Heart left ventricle (tissue), 16 donors: ENCODE results near the gene MAP6. TPM values are rescaled to one million over a fixed set of nuclear protein-coding genes. Genes with fewer than 3 reads are reported as not detected.

ENCODE experiments used
- ATAC-seq, 4 donors: fragments of 200-7000 bp; cut with Tn5 transposase; one replicate each; pipeline ENCODE4 v1.9.1; 2020 to 2022; ENCODE audit warnings: moderate library complexity in 4 of 4, mild to moderate bottlenecking in 3 of 4, moderate number of reproducible peaks in 1 of 4
- DNase-seq, 5 donors: peaks; one replicate each; pipeline ENCODE4 v3.0.0-alpha.2; 2020
- H3K27ac ChIP-seq, 12 donors: fragments of 200-600 bp; sonication (generic) in 4 of 12; one replicate each; pipeline versions ENCODE4 v1.5.0 to v1.8.0; 2016 to 2022; ENCODE audit warnings: mild to moderate bottlenecking in 2 of 12
- H3K27me3 ChIP-seq, 9 donors: fragments of 200-600 bp; sonication (generic) in 2 of 9; one replicate each; pipeline versions ENCODE4 v1.5.1 to v1.8.0; 2016 to 2022; ENCODE audit warnings: mild to moderate bottlenecking in 3 of 9
- H3K36me3 ChIP-seq, 9 donors: fragments of 200-600 bp; sonication (generic) in 2 of 9; one replicate each; pipeline versions ENCODE4 v1.5.0 to v1.8.0; 2018 to 2022; ENCODE audit warnings: mild to moderate bottlenecking in 2 of 9
- H3K4me1 ChIP-seq, 12 donors: fragments of 200-600 bp; sonication (generic) in 4 of 12; one replicate each; pipeline versions ENCODE4 v1.5.0 to v1.8.0; 2016 to 2022; ENCODE audit warnings: mild to moderate bottlenecking in 3 of 12
- H3K4me3 ChIP-seq, 12 donors: fragments of 200-600 bp; sonication (generic) in 4 of 12; one replicate each; pipeline versions ENCODE4 v1.5.0 to v1.8.0; 2017 to 2022; ENCODE audit warnings: mild to moderate bottlenecking in 9 of 12, moderate library complexity in 4 of 12
- H3K9me3 ChIP-seq, 12 donors: fragments of 200-600 bp; sonication (generic) in 4 of 12; one replicate each; pipeline versions ENCODE4 v1.5.0 to v1.8.0; 2016 to 2022; ENCODE audit warnings: mild to moderate bottlenecking in 1 of 12
- POLR2A ChIP-seq, 2 donors: fragments of 450-650 bp; IDR thresholded peaks; one replicate each; pipeline ENCODE4 v1.6.1; 2017; ENCODE audit warnings: antibody characterized with exemption in 2 of 2, mild to moderate bottlenecking in 2 of 2, moderate library complexity in 2 of 2
- WGBS, 4 donors: extraction: QIAGEN DNeasy Blood & Tissue Kit in 2 of 4; methylation state at CpG; one replicate each; pipeline versions ENCODE4 v1.1.5 to v1.1.7; 2013 to 2018; 5-methylcytosine and 5-hydroxymethylcytosine counted together
- intact Hi-C, 10 donors: fragments of 100-400 bp; cut with DNase I; formaldehyde crosslinking; loops; one replicate each; pipeline versions ENCODE4 v1.11.1 to v1.14.2; 2022
- polyA plus RNA-seq, 2 donors: library from polyadenylated mRNA; stranded (reverse); fragments of 200-250 nt; gene quantifications; one replicate each; pipeline ENCODE4 v1.2.3, GENCODE V29; 2013
- total RNA-seq, 9 donors: library from RNA; depleted of rRNA in 2 of 9; stranded (reverse); fragments of >200 nt in 2 of 9; fragmentation: NEBNext Ultra II Directional in 3 of 9; extraction: Animal tissue kit (Norgen Biotek cat#: 25700) in 3 of 9; gene quantifications; one replicate each; pipeline versions ENCODE4 v1.1.0 to v1.2.4, GENCODE V29; 2016 to 2023
- TF ChIP-seq, protein P1 (sequence below), 12 donors: fragments of 200-600 bp; sonication (generic) in 4 of 12; IDR thresholded peaks; one replicate each; pipeline versions ENCODE4 v1.5.0 to v1.8.0; 2018 to 2022; ENCODE audit warnings: antibody characterized with exemption in 12 of 12, mild to moderate bottlenecking in 5 of 12
- donor health status: ischemic (EF 13 %, LVEDD 7.1; RV severe dilation, severe dysfunction).
- donor health status: healthy with polysubstance abuse.
- donor health status: DM: no; HTN: yes; CAD: no.
- donor health status: DM: no; HTN: no; CAD: no.
- donor health status: ischemic (EF 25% LVEDD 6.9; RV normal size, moderate dysfunction).
- donor health status: ischemic (EF 25% LVEDD 5.7; RV mildly dilated, moderate dysfunction).
- donor health status: healthy.
- donor health status: DM: yes; HTN: yes; CAD: no.
- donor health status: ischemic (EF 35%, LVEDD 5.7; RV mildly dilated, moderate dysfunction).
- donor health status: nonischemic (EF 11% LVEDD 7.7; RV severe dilation, severe dysfunction).
- donor health status: DM: yes; HTN: yes; CAD: no.
- donor health status: PGD.
- donor health status: ischemic (EF 29% LVEDD 5.4; RV normal size, mild dysfunction).
- donor health status: nonischemic (EF 23%, LVEDD 6.1; RV moderate dilation, normal function).

The MAP6 gene
- total and polyA plus RNA-seq, 11 donors: 0.98 to 10.0 (median 4.8) TPM

DNA sequence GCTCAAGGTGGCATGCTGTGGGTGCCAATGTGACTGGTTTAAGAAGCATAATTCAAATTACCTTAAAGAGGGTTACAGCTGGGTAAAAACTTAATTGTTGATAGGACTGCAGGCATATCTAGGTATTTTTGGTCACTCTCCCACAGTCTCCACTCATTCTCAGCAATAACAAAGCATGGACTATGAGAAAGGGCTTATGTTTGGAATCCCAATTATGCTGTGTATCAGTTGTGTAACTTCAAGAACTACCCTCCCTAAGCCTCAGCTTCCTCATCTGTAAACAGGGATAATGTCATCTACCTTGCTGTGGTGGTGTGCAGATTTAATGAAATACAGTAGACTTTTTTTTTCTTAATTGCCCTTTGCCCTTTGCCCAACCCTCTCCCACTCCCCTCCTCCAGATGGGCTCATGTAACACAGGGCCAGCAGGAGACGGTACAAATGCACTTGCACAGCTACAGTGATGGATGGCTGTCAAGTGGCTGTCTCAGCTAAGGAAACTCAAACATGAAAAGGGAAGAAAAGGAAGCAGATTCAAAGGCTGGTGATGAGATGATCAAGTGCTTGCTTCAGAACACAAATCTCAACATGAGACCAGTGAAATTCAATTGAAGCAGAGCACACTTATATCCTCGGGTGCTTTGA is 37.6 kb downstream of the MAP6 start:
- Histone ChIP-seq H3K4me1 (peaks cover 0 to 17% (median 2%) of the 10 kb centered on the region in 12 donors), H3K27ac (no peak overlapping the region), H3K9me3 (no peaks in the 10 kb centered on the region), H3K27me3 (no peaks in the 10 kb centered on the region), H3K4me3 (no peak overlapping the region), H3K36me3 (no peaks in the 10 kb centered on the region)
- TF ChIP-seq, protein P1, sequence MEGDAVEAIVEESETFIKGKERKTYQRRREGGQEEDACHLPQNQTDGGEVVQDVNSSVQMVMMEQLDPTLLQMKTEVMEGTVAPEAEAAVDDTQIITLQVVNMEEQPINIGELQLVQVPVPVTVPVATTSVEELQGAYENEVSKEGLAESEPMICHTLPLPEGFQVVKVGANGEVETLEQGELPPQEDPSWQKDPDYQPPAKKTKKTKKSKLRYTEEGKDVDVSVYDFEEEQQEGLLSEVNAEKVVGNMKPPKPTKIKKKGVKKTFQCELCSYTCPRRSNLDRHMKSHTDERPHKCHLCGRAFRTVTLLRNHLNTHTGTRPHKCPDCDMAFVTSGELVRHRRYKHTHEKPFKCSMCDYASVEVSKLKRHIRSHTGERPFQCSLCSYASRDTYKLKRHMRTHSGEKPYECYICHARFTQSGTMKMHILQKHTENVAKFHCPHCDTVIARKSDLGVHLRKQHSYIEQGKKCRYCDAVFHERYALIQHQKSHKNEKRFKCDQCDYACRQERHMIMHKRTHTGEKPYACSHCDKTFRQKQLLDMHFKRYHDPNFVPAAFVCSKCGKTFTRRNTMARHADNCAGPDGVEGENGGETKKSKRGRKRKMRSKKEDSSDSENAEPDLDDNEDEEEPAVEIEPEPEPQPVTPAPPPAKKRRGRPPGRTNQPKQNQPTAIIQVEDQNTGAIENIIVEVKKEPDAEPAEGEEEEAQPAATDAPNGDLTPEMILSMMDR (IDR thresholded peaks at IDR 0.05): no peak
- no peak for TF ChIP-seq POLR2A (IDR thresholded peaks at IDR 0.05)
- ATAC-seq: no peak
- intact Hi-C loops: no loop called here
- 81 to 89% (median 83%) methylated on average over 2 of the region's 2 CpGs for WGBS, 4 donors
- no peak for DNase-seq

DNA sequence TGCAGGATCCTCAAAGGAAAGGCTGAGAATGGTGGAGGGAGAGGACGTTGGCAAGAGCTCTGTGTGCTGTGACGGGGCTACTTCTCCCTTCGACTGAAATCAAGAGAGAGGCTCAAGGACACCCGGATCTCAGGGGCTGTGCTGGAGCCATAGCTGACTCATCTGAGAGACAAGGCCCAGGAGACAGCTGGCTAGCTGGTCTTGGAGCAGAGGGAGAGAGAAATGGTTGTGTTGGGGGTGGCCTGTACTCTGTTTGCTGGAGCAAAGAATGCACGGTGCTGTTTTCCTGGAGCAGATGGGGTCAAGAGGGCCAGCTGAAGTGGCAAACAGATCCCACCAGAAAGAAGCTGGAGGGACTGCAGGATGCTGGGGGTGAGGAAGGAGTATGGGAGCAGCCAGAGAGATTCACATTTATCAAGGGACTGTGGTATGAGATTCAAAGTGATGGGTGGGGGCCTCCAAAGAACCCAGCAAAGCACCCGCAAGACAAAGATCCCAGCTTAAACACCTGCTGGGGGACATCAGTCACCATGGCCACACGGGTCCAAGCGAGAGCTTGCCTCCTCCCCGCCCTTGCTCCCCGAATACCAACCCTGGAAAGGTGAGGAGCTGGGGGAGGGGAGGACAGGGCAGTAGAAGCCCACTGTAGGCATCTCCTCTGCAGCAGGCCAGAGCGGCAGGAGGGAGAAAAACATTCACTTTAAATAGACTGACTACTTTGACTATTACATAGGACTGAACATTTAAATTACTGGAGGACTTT is 40.8 kb downstream of the MAP6 start:
- 78 to 83% (median 79%) methylated on average over 11 of the region's 11 CpGs for WGBS, 4 donors
- H3K27me3 ChIP-seq: no peaks in the 10 kb centered on the region
- no peaks in the 10 kb centered on the region for H3K4me1 ChIP-seq
- ATAC-seq: no peak
- H3K4me3 ChIP-seq: no peak overlapping the region
- H3K27ac ChIP-seq: no peak overlapping the region
- intact Hi-C loops: no loop called here
- no peak for TF ChIP-seq POLR2A (IDR thresholded peaks at IDR 0.05)
- TF ChIP-seq, protein P1 (IDR thresholded peaks at IDR 0.05): no peak
- DNase-seq: no peak
- H3K9me3 ChIP-seq: no peaks in the 10 kb centered on the region
- no peaks in the 10 kb centered on the region for H3K36me3 ChIP-seq

DNA sequence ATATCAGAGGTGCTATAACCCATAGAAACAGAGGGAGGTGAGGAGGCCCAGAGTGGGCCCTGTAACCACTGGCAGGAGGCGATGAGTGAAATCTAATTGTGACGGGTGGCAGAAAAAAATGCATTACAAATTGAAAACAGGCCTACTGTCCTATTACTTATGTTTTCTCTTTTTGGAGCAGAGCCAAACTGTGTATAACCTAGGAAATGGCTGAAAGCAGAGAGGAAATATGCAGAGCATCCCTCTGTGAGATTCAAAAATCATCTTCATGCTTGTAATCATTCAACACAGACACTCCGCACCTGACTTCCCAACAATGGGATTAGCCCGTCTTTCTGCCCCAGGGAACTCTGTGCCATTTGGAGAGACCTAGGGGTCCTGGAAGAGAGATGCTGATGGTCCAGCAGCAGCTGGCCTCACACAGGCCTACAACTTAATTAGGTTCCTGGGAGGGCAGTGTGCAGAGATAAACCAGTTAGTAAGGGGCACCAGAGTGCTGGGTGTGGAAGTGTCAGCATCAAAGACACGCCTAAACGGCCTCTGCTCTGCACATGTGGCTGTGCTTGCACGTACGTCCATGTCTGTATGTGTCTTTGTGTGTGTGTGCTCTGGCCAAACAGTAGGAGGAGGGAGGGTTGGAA is 41.8 kb downstream of the MAP6 start:
- no peaks in the 10 kb centered on the region for H3K4me1 ChIP-seq
- TF ChIP-seq POLR2A (IDR thresholded peaks at IDR 0.05): no peak
- TF ChIP-seq, protein P1 (IDR thresholded peaks at IDR 0.05): no peak
- no peak for DNase-seq
- no peak for ATAC-seq
- no peaks in the 10 kb centered on the region for H3K27me3 ChIP-seq
- 89 to 94% (median 92%) methylated on average over 8 of the region's 8 CpGs for WGBS, 4 donors
- intact Hi-C loops: no loop called here
- no peak overlapping the region for H3K4me3 ChIP-seq
- no peaks in the 10 kb centered on the region for H3K9me3 ChIP-seq
- H3K36me3 ChIP-seq: no peaks in the 10 kb centered on the region
- H3K27ac ChIP-seq: no peak overlapping the region
